OCI-LY1 (cell line): ENCODE measurements around the gene TRIML1.

Experiments used
- H2AFZ ChIP-seq: fragments of 200-600 bp; sonication (generic), shearing (Covaris generic); 2 replicates; pipeline ENCODE4 v1.6.0; 2014; ENCODE audit warnings: antibody characterized with exemption, mild to moderate bottlenecking, low read length
- H3F3A ChIP-seq: fragments of 200-600 bp; sonication (generic), shearing (Covaris generic); 2 replicates; pipeline ENCODE4 v1.6.0; 2014; ENCODE audit warnings: mild to moderate bottlenecking, antibody characterized with exemption, low read length, moderate library complexity; ENCODE audit not compliant: insufficient read depth
- H3K27ac ChIP-seq: fragments of 200-600 bp; sonication (generic); 2 replicates; pipeline ENCODE4 v1.5.1; 2014; ENCODE audit warnings: low read length, mixed run types, mild to moderate bottlenecking, low read depth; ENCODE audit not compliant: poor library complexity, severe bottlenecking
- H3K27me3 ChIP-seq: fragments of 200-600 bp; sonication (generic); 2 replicates; pipeline ENCODE4 v1.6.0; 2014; ENCODE audit warnings: antibody characterized with exemption, mild to moderate bottlenecking, low read length, moderate library complexity; ENCODE audit not compliant: insufficient read depth
- H3K36me3 ChIP-seq: fragments of 200-600 bp; sonication (generic); 2 replicates; pipeline ENCODE4 v1.6.1; 2014; ENCODE audit warnings: mild to moderate bottlenecking, antibody characterized with exemption, low read length, moderate library complexity, mixed read lengths; ENCODE audit not compliant: insufficient read depth
- H3K4me1 ChIP-seq: fragments of 200-600 bp; sonication (generic); 2 replicates; pipeline ENCODE4 v1.5.1; 2014; ENCODE audit warnings: mild to moderate bottlenecking, low read length, moderate library complexity; ENCODE audit not compliant: insufficient read depth, severe bottlenecking
- H3K4me2 ChIP-seq: fragments of 200-600 bp; sonication (generic), shearing (Covaris generic); 2 replicates; pipeline ENCODE4 v1.6.1; 2014; ENCODE audit warnings: low read length
- H3K4me3 ChIP-seq: fragments of 200-600 bp; sonication (generic); 2 replicates; pipeline ENCODE4 v1.5.1; 2014; ENCODE audit warnings: low read length, low read depth, mild to moderate bottlenecking, mixed read lengths; ENCODE audit not compliant: poor library complexity, severe bottlenecking
- H3K79me2 ChIP-seq: fragments of 200-600 bp; shearing (Covaris generic); 2 replicates; pipeline ENCODE4 v1.6.1; 2016; ENCODE audit warnings: mixed run types, low read length, mixed read lengths; ENCODE audit not compliant: insufficient read depth
- H3K9ac ChIP-seq: fragments of 200-600 bp; sonication (generic), shearing (Covaris generic); 2 replicates; pipeline ENCODE4 v1.6.1; 2014; ENCODE audit warnings: mild to moderate bottlenecking, low read length, mixed read lengths
- H3K9me2 ChIP-seq: fragments of 200-600 bp; sonication (generic), shearing (Covaris generic); 2 replicates; pipeline ENCODE4 v1.6.1; 2014; ENCODE audit warnings: low read depth, mild to moderate bottlenecking, low read length, mixed read lengths
- H3K9me3 ChIP-seq: fragments of 200-600 bp; shearing (Covaris generic); 2 replicates; pipeline ENCODE4 v1.6.1; 2014; ENCODE audit warnings: low read length, mixed read lengths
- H4K20me1 ChIP-seq: fragments of 200-600 bp; sonication (generic), shearing (Covaris generic); 2 replicates; pipeline ENCODE4 v1.6.0; 2016; ENCODE audit warnings: mild to moderate bottlenecking, low read length; ENCODE audit not compliant: insufficient read depth
- EZH2 ChIP-seq: fragments of 200-600 bp; sonication (generic), shearing (Covaris generic); IDR thresholded peaks from 2 replicates; pipeline ENCODE4 v1.8.0; 2017; ENCODE audit warnings: borderline replicate concordance, mixed run types, mild to moderate bottlenecking, antibody characterized with exemption, low read length, moderate library complexity, mixed read lengths
- TF ChIP-seq, protein P1 (sequence below): fragments of 200-600 bp; sonication (generic), shearing (Covaris generic); IDR thresholded peaks from 2 replicates; pipeline ENCODE4 v1.5.1; 2017; ENCODE audit warnings: mild to moderate bottlenecking, antibody characterized with exemption, low read length, moderate library complexity, mixed read lengths

Gene TRIML1

DNA sequence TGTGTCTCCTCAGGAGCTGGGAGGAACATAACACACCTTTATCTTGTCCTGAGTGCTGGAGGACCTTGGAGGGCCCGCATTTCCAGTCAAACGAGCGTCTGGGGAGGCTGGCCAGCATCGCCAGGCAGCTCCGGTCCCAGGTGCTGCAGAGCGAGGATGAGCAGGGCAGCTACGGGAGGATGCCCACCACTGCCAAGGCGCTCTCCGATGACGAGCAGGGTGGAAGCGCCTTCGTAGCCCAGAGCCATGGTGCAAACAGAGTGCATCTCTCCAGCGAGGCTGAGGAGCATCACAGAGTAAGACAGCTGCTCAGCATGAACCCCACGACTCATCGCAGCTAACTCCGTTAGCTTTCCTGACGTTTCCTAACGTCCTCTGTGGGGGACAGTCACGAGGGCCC lies 430 bp downstream of the TRIML1 start:
- Histone ChIP-seq H3K9me3 (no peaks in the 10 kb centered on the region), H3K27me3 (no peaks in the 10 kb centered on the region), H3F3A (no peaks in the 10 kb centered on the region), H3K36me3 (no peaks in the 10 kb centered on the region), H3K4me2 (no peak overlapping the region), H3K4me1 (no peaks in the 10 kb centered on the region), H3K79me2 (no peaks in the 10 kb centered on the region), H3K27ac (no peak overlapping the region), H4K20me1 (no peaks in the 10 kb centered on the region), H3K4me3 (no peak overlapping the region), H3K9me2 (no peaks in the 10 kb centered on the region), H2AFZ (no peak overlapping the region), H3K9ac (no peak overlapping the region)
- TF ChIP-seq, protein P1, sequence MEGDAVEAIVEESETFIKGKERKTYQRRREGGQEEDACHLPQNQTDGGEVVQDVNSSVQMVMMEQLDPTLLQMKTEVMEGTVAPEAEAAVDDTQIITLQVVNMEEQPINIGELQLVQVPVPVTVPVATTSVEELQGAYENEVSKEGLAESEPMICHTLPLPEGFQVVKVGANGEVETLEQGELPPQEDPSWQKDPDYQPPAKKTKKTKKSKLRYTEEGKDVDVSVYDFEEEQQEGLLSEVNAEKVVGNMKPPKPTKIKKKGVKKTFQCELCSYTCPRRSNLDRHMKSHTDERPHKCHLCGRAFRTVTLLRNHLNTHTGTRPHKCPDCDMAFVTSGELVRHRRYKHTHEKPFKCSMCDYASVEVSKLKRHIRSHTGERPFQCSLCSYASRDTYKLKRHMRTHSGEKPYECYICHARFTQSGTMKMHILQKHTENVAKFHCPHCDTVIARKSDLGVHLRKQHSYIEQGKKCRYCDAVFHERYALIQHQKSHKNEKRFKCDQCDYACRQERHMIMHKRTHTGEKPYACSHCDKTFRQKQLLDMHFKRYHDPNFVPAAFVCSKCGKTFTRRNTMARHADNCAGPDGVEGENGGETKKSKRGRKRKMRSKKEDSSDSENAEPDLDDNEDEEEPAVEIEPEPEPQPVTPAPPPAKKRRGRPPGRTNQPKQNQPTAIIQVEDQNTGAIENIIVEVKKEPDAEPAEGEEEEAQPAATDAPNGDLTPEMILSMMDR = no peak
- TF ChIP-seq EZH2 = no peak

DNA sequence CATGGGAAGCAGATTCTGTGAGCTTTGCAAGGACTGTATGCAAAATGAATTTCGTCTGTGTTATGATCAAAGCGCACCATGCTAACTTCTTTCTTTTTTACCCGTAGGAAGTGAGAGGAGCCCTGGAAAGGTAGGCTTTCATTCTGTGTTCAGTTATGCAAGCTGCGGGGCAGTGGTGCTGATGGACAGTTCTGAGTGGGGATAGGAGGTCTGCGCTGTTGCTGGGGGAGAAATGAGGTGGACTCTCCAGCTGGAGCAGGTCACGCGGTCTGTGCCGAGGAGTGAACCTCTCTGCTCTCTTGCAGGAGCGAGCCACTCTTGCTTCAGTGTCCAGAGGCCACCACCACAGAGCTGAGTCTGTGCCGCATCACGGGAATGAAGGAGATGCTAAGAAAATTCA lies 4.5 kb downstream of the TRIML1 start:
- H3K4me2 ChIP-seq = no peak overlapping the region
- no peaks in the 10 kb centered on the region for H3K4me1 ChIP-seq

DNA sequence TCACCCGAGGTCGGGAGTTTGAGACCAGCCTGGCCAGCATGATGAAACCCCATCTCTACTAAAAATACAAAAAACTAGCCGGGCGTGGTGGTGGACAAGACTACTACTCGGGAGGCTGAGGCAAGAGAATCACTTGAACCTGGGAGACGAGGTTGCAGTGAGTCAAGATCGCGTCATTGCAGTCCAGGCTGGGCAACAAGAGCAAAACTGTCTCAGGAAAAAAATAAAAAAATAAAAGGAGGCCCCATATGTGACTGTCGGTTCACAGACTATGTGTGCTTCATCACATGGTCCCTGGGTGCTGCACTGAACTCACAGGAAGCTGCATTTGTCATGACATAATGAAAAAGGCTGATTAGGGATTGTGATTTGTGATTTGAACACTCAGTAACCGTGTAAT lies 6.4 kb downstream of the TRIML1 start:
- Histone ChIP-seq H3K36me3 (no peaks in the 10 kb centered on the region), H3K27ac (no peak overlapping the region), H3K79me2 (no peaks in the 10 kb centered on the region), H3K27me3 (no peaks in the 10 kb centered on the region), H2AFZ (no peak overlapping the region), H3K4me2 (no peak overlapping the region), H3K9ac (no peak overlapping the region), H3K9me2 (no peaks in the 10 kb centered on the region), H3K4me3 (no peak overlapping the region), H4K20me1 (no peaks in the 10 kb centered on the region), H3K9me3 (no peaks in the 10 kb centered on the region), H3F3A (no peaks in the 10 kb centered on the region), H3K4me1 (no peaks in the 10 kb centered on the region)
- no peak for TF ChIP-seq EZH2

More for the DNA sequence above, 4.5 kb downstream of the TRIML1 start:
- Histone ChIP-seq H3K9me2 (no peaks in the 10 kb centered on the region), H4K20me1 (no peaks in the 10 kb centered on the region), H3K9ac (no peak overlapping the region), H3K4me3 (no peak overlapping the region), H3K27ac (no peak overlapping the region), H3K36me3 (no peaks in the 10 kb centered on the region), H3K27me3 (no peaks in the 10 kb centered on the region), H3F3A (no peaks in the 10 kb centered on the region), H3K79me2 (no peaks in the 10 kb centered on the region), H2AFZ (no peak overlapping the region), H3K9me3 (no peaks in the 10 kb centered on the region)
- no peak for TF ChIP-seq EZH2
- TF ChIP-seq, protein P1 = no peak

DNA sequence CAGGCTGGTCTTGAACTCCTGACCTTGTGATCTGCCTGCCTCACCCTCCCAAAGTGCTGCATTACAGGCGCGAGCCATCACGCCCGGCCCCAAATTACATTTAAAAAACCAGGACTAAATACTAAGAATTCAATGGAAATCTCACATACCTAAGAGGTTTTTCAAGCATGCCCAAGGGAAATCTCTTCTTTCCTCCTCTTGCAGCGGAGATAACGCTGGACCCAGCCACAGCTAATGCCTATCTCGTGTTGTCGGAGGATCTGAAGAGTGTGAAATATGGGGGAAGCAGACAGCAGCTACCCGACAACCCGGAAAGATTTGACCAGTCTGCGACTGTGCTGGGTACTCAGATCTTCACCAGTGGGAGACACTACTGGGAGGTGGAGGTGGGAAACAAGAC lies 7.4 kb downstream of the TRIML1 start:
- Histone ChIP-seq H3K36me3 (no peaks in the 10 kb centered on the region), H3K9me2 (no peaks in the 10 kb centered on the region), H3K9me3 (no peaks in the 10 kb centered on the region), H3K27me3 (no peaks in the 10 kb centered on the region), H3K4me2 (no peak overlapping the region), H3K4me3 (no peak overlapping the region), H3K27ac (no peak overlapping the region), H3F3A (no peaks in the 10 kb centered on the region), H4K20me1 (no peaks in the 10 kb centered on the region), H3K4me1 (no peaks in the 10 kb centered on the region), H2AFZ (no peak overlapping the region), H3K9ac (no peak overlapping the region), H3K79me2 (no peaks in the 10 kb centered on the region)
- TF ChIP-seq EZH2 = no peak
- TF ChIP-seq, protein P1 = no peak
